PC-9 (cell line): ENCODE data around the gene SH3BP4. TPM values are rescaled to one million over a fixed set of nuclear protein-coding genes. Genes with fewer than 3 reads are reported as not detected.

Source experiments
- BruUV-seq: library from RNA; stranded (reverse); fragments of 400-500 nt; replicated peaks from 2 replicates; lab custom pipeline; 2021; lab: Mats Ljungman, UMichigan
- CTCF ChIA-PET: fragments of 300-600 bp; sonication (Branson Sonifier 250); formaldehyde crosslinking; loops from one replicate; lab custom pipeline; 2022; ENCODE audit warnings: antibody characterized with exemption; lab: Charles Lee
- POLR2A ChIA-PET: fragments of 300-600 bp; sonication (Branson Sonifier 250); formaldehyde crosslinking; loops from one replicate; lab custom pipeline; 2022; ENCODE audit warnings: antibody characterized with exemption; ENCODE audit not compliant: unreplicated experiment; lab: Charles Lee
- DNase-seq, 2 experiments: peaks; one replicate each; pipeline versions ENCODE4 v3.0.0 to v3.0.0-alpha.2; 2015 to 2022; ENCODE audit warnings: mixed read lengths in 1 of 2
- H2AFZ ChIP-seq: fragments of 200-600 bp; sonication (generic); 2 replicates; pipeline ENCODE4 v1.8.1; 2017; ENCODE audit warnings: antibody characterized with exemption
- H3F3A ChIP-seq: fragments of 200-600 bp; sonication (generic); 2 replicates; pipeline ENCODE4 v1.8.1; 2017; ENCODE audit warnings: antibody characterized with exemption, mild to moderate bottlenecking, low read depth; ENCODE audit not compliant: insufficient read depth
- H3K27ac ChIP-seq: fragments of 200-600 bp; sonication (generic); 2 replicates; pipeline ENCODE4 v1.6.1; 2016; ENCODE audit warnings: mixed run types
- H3K27me3 ChIP-seq: fragments of 200-600 bp; sonication (generic); 2 replicates; pipeline ENCODE4 v1.6.1; 2016; ENCODE audit warnings: low read depth, mixed run types; ENCODE audit not compliant: insufficient read depth
- H3K36me3 ChIP-seq: fragments of 200-600 bp; sonication (generic); 2 replicates; pipeline ENCODE4 v1.6.1; 2016; ENCODE audit warnings: low read depth, mixed run types
- H3K4me1 ChIP-seq: fragments of 200-600 bp; sonication (generic); replicated peaks from 2 replicates; pipeline ENCODE4 v1.6.1; 2016; ENCODE audit warnings: mixed run types; ENCODE audit not compliant: insufficient read depth
- H3K4me2 ChIP-seq: fragments of 200-600 bp; sonication (generic); 2 replicates; pipeline ENCODE4 v1.6.1; 2017; ENCODE audit warnings: mixed run types
- H3K4me3 ChIP-seq: fragments of 200-600 bp; sonication (generic); 2 replicates; pipeline ENCODE4 v1.6.1; 2016; ENCODE audit warnings: mixed run types
- H3K79me2 ChIP-seq: fragments of 200-600 bp; sonication (generic); 2 replicates; pipeline ENCODE4 v1.6.1; 2017; ENCODE audit warnings: low read depth, mixed run types
- H3K9me2 ChIP-seq: fragments of 200-600 bp; sonication (generic); 2 replicates; pipeline ENCODE4 v1.8.1; 2017; ENCODE audit warnings: mild to moderate bottlenecking; ENCODE audit not compliant: insufficient read depth
- H3K9me3 ChIP-seq: fragments of 200-600 bp; sonication (generic); 2 replicates; pipeline ENCODE4 v1.8.1; 2016; ENCODE audit warnings: low read depth; ENCODE audit not compliant: insufficient read depth
- H4K20me1 ChIP-seq: fragments of 200-600 bp; sonication (generic); 2 replicates; pipeline ENCODE4 v1.8.1; 2017; ENCODE audit not compliant: insufficient read depth
- EZH2 ChIP-seq: fragments of 200-600 bp; sonication (generic); IDR thresholded peaks from 2 replicates; pipeline ENCODE4 v1.8.0; 2017; ENCODE audit warnings: antibody characterized with exemption, low read depth
- intact Hi-C: fragments of 100-400 bp; cut with micrococcal nuclease; formaldehyde crosslinking; loops from one replicate; pipeline ENCODE4 v1.10.0; 2022; ENCODE audit not compliant: unreplicated experiment
- total RNA-seq: library from RNA; stranded (reverse); gene quantifications from 2 replicates; pipeline ENCODE4 v1.2.3, GENCODE V29; 2021
- TF ChIP-seq, protein P1 (sequence below): fragments of 200-600 bp; sonication (generic); conservative IDR thresholded peaks from 2 replicates; pipeline ENCODE4 v1.6.1; 2017; ENCODE audit warnings: mixed run types, antibody characterized with exemption, mild to moderate bottlenecking, moderate library complexity

SH3BP4 gene
- total RNA-seq, 1 experiment from 2014 or later, result 131 TPM

DNA sequence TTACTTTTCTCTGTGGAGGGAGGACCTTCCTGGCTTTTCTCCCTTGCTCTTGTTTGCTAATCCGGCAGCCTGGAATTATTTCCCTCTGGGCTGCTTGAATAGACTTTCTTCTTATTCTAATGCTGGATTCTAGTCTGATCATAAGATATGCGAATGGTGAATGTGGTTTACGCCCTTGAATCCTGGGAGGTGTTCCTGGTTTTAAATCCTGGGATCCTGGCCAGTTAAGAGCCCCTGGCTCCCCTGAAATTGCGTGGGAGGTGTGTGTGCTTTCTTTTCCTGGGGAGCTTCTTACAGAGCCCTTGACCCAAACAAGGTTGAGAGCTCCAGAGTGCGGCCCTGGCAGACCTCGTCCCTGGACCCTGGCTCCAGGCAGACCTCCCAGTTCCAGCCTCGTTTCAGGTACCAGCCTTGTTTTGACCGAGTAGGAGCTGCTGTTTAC, 2.8 kb downstream of the SH3BP4 start:
- intact Hi-C loops, result loop anchor here (5.0 to 10.0 kb wide), 3 partner anchors 127 to 980 kb away; no protein-coding TSS in a partner anchor
- BruUV-seq, result no TSS peak
- CTCF ChIA-PET, result interaction anchor here (1.0 to 1.8 kb wide), 2 partner anchors 74 to 409 kb away, joined by 3 to 6 read pairs; no protein-coding TSS in a partner anchor
- H2AFZ ChIP-seq, result no peak overlapping the region
- peaks cover 11% of the 10 kb centered on the region; the same call in 1 of the 2 replicates for H3K36me3 ChIP-seq
- H3K4me2 ChIP-seq, result peak overlapping the region; percentile 98
- TF ChIP-seq EZH2, result no peak
- TF ChIP-seq, protein P1, sequence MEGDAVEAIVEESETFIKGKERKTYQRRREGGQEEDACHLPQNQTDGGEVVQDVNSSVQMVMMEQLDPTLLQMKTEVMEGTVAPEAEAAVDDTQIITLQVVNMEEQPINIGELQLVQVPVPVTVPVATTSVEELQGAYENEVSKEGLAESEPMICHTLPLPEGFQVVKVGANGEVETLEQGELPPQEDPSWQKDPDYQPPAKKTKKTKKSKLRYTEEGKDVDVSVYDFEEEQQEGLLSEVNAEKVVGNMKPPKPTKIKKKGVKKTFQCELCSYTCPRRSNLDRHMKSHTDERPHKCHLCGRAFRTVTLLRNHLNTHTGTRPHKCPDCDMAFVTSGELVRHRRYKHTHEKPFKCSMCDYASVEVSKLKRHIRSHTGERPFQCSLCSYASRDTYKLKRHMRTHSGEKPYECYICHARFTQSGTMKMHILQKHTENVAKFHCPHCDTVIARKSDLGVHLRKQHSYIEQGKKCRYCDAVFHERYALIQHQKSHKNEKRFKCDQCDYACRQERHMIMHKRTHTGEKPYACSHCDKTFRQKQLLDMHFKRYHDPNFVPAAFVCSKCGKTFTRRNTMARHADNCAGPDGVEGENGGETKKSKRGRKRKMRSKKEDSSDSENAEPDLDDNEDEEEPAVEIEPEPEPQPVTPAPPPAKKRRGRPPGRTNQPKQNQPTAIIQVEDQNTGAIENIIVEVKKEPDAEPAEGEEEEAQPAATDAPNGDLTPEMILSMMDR, result no peak
- DNase-seq, result no peak
- POLR2A ChIA-PET, result interaction anchor here (0.7 to 1.1 kb wide), 3 partner anchors 15 to 73 kb away, joined by 3 to 9 read pairs (median 8); no protein-coding TSS in a partner anchor
- H3K27ac ChIP-seq, result peak overlapping the region; percentile 53
- H3K9me3 ChIP-seq, result no peaks in the 10 kb centered on the region
- peaks cover 81% of the 10 kb centered on the region for H3K79me2 ChIP-seq
- H3K27me3 ChIP-seq, result no peaks in the 10 kb centered on the region
- peaks cover 66% of the 10 kb centered on the region for H3K4me1 ChIP-seq
- H3K4me3 ChIP-seq, result peak overlapping the region; percentile 81
- H4K20me1 ChIP-seq, result peaks cover 22% of the 10 kb centered on the region; the same call in 1 of the 2 replicates
- no peaks in the 10 kb centered on the region for H3K9me2 ChIP-seq
- peaks cover 25% of the 10 kb centered on the region; the same call in 1 of the 2 replicates for H3F3A ChIP-seq

DNA sequence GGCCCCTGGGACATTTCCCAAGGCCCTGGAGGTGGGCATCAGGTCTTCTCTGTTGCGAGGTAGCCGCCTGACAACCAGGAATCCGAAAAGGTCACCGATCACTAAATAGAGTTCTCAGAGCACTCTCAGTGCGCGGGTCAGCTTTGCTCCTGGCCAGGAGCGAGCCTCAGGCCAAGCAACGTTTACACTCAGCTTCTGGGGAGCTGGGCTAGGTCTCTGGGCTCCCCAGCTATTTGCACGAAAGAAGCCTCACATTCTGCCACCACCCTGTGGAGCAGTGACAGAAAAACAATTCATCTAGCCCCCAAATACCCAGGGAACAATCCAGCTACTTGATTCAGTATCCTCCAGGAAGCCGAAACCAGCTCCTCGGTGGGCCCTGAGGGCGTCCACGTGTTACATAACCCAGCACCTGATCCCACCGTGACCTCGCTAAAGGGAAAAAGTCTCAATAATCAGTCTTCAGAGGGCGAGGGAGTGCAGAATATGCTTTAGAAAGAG, 3.3 kb downstream of the SH3BP4 start:
- H2AFZ ChIP-seq, result no peak overlapping the region
- H3K79me2 ChIP-seq, result peaks cover 86% of the 10 kb centered on the region
- no peaks in the 10 kb centered on the region for H3K9me2 ChIP-seq
- no peaks in the 10 kb centered on the region for H3K9me3 ChIP-seq
- BruUV-seq, result no TSS peak
- peak overlapping the region; percentile 98 for H3K4me2 ChIP-seq
- H3K4me3 ChIP-seq, result peak overlapping the region; percentile 81; the same call in 1 of the 2 replicates
- peaks cover 22% of the 10 kb centered on the region; the same call in 1 of the 2 replicates for H4K20me1 ChIP-seq
- CTCF ChIA-PET, result interaction anchor here (1.0 to 1.8 kb wide), 2 partner anchors 75 to 410 kb away, joined by 3 to 6 read pairs; no protein-coding TSS in a partner anchor
- H3F3A ChIP-seq, result peaks cover 25% of the 10 kb centered on the region
- peaks cover 15% of the 10 kb centered on the region for H3K36me3 ChIP-seq
- no peak overlapping the region for H3K27ac ChIP-seq
- POLR2A ChIA-PET, result interaction anchor here (0.6 to 1.2 kb wide), 5 partner anchors 15 to 73 kb away, joined by 3 to 8 read pairs (median 3); no protein-coding TSS in a partner anchor
- no peak for DNase-seq
- TF ChIP-seq EZH2, result no peak
- TF ChIP-seq, protein P1, result no peak
- H3K27me3 ChIP-seq, result no peaks in the 10 kb centered on the region
- intact Hi-C loops, result loop anchor here (5.0 to 10.0 kb wide), 2 partner anchors 617 to 980 kb away; no protein-coding TSS in a partner anchor
- peaks cover 72% of the 10 kb centered on the region for H3K4me1 ChIP-seq

DNA sequence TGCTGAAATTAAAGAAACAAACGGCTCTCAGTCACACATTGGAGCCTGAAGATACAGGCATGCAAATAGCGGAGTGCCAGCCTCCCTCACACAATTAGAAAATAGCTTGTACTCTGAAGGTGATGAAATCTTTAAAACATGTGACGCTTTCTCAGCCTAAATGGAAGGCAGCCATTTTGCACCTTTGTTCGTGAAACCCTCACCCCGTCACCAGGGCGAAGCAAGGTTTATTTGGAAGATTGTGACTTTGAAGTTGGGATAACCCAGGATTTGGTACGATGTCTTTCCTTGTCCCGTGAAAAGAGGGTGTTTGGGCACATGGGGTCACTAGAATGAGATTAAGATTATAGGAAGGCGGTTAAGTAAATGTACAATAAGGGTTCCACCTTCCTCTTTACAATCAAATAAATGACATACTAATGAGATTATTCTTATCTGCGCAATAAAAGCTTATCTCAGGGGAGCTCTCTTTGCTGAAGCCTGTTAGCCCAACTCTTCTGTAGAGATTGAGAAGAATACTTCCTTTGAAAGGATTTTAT, 4.2 kb downstream of the SH3BP4 start:
- Histone ChIP-seq H3K4me3 (no peak overlapping the region), H3K9me2 (no peaks in the 10 kb centered on the region), H3K79me2 (peaks cover 95% of the 10 kb centered on the region), H3K9me3 (no peaks in the 10 kb centered on the region), H3K4me2 (peak overlapping the region; percentile 98), H3K4me1 (peaks cover 78% of the 10 kb centered on the region), H3K36me3 (peaks cover 15% of the 10 kb centered on the region), H2AFZ (no peak overlapping the region), H3K27me3 (no peaks in the 10 kb centered on the region), H3F3A (peaks cover 24% of the 10 kb centered on the region), H3K27ac (no peak overlapping the region), H4K20me1 (peaks cover 22% of the 10 kb centered on the region; the same call in 1 of the 2 replicates)
- intact Hi-C loops, result loop anchor here (5.0 to 10.0 kb wide), 2 partner anchors 616 to 981 kb away; no protein-coding TSS in a partner anchor
- POLR2A ChIA-PET, result interaction anchor here (0.6 to 1.2 kb wide), 4 partner anchors 26 to 72 kb away, joined by 3 to 4 read pairs (median 3); no protein-coding TSS in a partner anchor
- CTCF ChIA-PET, result interaction anchor here (0.6 to 0.7 kb wide), 6 partner anchors 49 to 824 kb away, joined by 3 to 9 read pairs (median 3); no protein-coding TSS in a partner anchor
- no peak for DNase-seq
- BruUV-seq, result no TSS peak
- no peak for TF ChIP-seq EZH2
- TF ChIP-seq, protein P1, result no peak
